Measurements from ENCODE around the gene TCEAL9.
"Not testable (repeated sequence)": the region's sequence is repeated elsewhere in the genome, so short reads cannot be mapped to it uniquely, and the experiment has no call there.

TCEAL9 gene

DNA sequence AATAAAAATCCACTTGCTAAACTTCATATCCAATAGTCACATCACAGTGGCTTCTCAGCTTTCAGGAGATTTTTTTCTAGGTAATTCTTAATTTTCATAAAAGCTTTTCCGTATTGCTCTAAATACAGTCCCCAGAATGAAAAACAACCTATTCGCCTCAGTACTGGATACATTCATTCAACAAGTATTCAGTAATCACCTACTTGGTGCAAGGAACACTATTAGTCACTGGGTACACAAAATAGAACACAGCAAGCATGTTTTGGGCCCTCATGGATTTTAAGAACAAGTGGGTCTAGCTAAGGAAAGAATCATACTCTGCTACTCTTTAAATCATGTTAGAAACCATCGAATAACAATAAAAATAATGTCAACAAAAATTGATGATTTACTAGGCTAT is 17.3 kb downstream of the TCEAL9 start:
- no peak for DNase-seq (ENCODE audit: low read depth)

DNA sequence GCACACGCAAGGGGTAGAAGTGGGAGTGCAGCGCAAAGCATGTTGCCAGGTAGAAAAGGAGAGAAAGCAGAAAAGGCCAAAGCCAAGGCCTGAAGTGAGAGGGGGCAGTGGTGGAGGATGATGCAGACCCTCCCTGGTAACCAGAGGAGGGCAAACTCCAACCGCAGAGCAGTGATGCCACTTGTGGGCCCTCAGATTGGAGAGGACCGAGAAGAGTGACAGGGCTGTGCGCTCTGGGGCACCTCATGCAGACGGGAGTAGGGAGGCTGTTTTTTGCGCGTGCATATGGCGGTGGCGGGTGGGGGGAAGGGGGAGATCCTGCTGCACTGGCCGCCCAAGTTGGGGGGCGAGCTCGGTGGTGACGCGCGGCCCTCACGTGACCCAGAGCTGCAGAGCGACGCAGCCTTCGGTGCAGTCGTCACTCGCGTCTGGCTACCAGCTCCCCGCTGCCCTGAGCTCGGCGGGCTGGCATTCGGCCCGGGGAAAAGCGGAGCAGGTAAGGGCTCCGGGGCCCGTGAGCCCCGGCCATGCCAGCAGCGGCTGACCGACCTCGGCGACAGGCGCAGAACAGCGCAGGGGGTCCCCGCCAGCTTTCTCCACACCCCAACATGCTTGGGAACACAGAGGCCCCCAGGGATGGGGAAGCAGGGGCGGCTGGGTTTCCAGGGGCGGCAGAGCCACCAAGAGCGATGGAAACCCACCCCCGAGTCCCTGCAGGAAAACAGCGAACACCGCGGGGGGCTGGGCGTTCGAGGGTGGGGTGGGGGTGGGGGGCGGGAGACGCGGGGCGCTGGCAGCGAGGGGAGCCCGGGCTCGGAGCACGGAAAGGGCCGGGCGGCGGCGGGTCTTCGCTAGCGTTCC is 20.0 kb downstream of the TCEAL9 start, which contains the start of gene BEX3:
BEX3 (plus strand) TSS at position 421 of the 861 bp plus-strand sequence. CDS start 984 bp downstream, outside the sequence.
- no peak for DNase-seq (ENCODE audit: low read depth)

DNA sequence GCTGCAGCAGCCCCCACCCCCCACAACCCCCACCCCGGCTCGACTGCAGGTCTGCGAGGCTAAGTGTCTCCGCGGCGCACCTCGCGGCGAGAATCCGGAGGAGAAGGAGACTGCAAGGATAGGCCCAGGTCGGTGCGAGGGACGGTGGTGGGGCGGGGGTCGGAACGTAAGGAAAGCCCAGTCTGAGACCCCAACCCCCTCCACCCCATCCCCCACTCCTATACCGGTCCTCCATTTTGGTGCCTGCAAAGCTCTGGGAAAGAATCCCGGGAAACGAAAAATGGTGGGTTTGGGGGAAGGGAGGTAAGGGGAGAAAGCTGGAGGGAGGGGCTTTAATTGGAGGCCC is 20.6 kb downstream of the TCEAL9 start:
- no peak for DNase-seq (ENCODE audit: low read depth)

DNA sequence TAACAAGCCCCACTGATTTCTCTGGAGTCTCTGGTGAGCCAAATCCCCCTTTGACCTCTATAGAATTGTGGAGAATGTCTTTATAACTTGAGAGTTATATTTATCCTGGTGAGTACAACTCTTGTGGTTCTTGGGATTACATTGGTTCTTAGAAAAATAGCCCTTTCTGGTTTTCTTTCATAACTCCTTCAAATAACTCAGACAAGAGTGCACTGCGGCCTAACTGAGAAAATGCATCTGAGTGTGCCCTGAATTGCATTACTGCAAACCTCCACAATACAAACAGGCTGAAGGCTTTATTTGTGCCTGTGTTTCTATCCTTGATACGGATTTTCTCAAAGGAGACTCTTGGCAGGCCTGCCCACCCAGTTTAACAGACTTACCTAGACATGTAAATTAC is 22.7 kb downstream of the TCEAL9 start:
- DNase-seq (ENCODE audit: low read depth) = no peak

DNA sequence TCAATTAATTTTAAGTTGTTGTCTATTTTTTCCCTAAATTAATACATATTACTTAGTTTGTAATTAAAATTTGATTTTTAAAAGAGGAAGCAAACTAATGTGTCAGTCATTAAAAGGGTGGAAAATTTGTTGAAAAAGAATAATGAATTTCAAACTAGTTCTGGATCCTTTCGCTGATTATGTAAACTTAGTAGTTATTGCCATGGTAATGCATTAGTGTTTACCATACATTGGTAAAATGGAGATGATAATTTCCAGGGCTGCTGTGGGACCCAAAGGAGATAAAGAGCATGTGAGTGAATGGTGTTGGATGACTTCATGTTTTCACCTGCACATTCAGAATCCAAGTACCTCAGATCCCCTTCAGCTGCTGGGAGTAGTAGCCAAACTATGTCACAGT is 26.6 kb downstream of the TCEAL9 start:
- DNase-seq (ENCODE audit: low read depth) = no peak

DNA sequence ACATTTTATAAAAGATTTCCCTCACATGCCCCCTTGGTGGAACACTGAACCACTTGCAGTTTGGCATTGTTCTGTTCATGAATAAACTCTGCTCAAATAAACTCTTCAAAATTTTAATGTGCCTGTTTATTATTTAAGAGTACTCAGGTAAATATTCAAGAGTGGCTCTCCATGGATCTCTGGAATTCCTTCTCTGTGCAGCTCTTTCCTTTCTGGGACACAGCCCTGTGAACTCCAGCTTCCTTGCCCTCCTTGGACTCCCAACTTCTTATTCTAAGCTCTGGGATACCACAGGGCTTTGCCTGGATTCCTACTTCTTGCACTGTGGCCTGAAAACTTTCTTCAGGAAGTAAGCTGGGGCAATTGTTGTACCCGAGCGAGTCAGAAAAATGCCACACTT is 28.4 kb downstream of the TCEAL9 start:
- no peak for DNase-seq (ENCODE audit: low read depth)

DNA sequence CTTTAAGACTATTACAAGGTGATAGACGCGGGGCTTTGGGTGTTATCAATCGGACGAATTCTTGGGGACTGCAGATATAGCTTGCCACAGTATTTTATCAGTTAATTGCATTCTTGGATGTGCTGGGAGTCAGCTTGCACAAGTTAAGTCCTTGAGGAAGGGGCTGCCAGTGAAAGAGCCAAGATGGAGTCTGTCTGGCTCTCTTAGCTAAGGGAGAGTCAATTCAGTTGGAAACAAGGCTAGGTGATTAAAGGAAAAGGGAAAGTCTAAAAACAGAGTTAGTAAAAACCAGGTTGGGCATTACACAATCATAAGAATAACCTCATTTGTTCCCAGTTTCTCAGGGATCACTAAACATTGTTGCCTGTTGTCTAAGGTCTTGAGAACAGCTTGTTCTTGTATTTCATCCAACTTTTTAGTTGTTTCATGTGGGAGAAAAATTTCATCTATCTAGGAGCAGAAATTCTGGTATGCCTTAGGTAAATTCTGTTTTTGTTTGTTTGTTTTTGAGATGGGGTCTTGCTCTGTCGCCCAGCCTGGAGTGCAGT is 29.1 kb downstream of the TCEAL9 start:
- DNase-seq (ENCODE audit: low read depth) = not testable (repeated sequence)

DNA sequence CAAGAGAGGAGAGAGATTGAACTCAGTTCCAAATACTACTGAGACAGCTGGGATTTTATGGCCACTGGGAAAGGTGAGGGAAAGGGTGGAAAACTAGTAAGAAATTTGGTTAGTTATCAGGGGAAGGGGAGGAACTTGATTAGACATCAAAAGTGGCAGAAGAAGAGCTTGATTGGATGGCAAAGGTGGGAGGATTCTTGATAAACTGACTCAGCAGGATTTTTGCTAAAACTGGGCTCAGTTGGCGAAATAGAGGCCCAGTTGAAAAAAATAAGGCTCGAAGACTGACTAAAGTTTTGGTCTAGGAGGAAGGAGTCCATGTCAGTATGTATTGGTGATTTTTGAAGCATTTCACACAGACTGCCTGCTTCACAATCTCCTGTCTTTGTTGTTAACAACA is 30.0 kb downstream of the TCEAL9 start:
- DNase-seq (ENCODE audit: low read depth) = no peak

DNA sequence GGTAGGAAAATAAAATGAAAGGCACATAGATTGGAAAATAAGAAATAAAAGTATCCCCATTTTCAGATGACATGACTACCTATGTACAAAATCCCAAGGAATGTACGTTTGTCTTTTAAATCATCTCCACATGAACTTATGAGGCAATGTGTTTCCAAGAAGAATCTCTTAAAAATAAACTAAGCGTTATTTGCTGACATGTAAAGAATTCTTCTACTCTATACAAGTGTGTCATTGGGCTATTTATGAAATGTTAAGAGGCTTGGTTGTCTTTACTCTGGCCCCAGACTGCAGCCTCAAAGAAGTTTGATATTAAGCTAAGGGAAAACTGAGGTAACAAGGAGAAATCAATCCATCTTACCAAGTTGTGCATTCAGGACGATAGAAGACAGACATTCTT is 37.2 kb downstream of the TCEAL9 start:
- DNase-seq (ENCODE audit: low read depth) = no peak

DNA sequence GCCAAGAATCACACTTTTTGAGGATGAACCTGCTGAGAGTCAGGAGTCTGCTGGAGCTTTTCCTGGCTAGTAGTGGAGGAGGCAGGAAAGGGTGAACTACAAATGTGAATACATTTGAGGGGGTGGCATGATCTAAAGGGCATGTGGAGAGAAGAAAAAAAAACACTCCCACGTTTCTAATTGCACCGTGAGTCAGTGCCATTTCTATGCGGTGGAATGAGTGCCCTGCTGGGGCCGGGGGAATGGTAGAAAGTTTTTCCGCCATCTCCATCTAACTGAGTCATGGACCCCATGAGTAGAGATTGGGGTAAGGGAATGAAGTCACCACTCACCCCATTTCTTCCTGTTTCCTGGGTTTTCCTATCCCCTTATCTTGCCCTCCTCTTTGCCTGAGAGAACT is 39.9 kb downstream of the TCEAL9 start:
- no peak for DNase-seq (ENCODE audit: low read depth)

DNA sequence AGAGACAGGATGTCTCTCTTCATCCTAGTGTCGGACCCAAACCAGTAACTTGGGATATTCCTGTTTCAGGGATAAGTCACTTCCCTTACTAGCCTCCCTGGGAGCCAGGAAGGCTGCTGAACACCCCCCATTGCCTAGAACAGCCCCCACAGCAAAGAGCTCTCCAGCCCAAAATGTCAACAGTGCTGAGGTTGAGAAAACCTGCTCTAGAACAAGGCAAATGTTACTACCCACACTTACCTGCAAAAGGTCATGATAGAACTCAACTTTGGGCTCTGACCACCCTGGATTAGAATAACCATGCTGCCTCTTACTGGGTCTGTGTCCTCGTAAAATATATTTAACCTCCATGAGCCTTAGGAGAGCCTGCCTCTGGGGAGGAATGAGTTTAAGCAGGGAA is 40.4 kb downstream of the TCEAL9 start:
- no peak for DNase-seq (ENCODE audit: low read depth)

DNA sequence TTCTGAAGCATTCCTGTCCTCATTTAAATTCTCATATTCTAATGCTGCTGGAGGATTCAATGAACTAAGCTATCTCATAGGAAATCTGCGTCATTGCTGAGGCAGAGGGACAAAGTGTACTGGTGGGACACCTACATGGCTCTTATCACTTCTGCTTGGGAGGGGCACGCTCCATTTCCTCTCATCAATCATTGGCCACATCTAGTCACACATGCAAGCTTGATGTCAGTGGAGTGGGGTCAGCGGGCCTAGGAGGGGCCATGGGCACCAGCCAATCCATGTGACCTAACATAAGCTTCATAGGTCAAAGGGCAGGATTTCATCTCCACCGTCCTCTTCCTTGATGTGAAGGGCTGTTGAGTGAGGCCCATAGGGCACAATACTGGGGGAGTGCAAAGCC is 41.4 kb downstream of the TCEAL9 start:
- DNase-seq (ENCODE audit: low read depth) = no peak

DNA sequence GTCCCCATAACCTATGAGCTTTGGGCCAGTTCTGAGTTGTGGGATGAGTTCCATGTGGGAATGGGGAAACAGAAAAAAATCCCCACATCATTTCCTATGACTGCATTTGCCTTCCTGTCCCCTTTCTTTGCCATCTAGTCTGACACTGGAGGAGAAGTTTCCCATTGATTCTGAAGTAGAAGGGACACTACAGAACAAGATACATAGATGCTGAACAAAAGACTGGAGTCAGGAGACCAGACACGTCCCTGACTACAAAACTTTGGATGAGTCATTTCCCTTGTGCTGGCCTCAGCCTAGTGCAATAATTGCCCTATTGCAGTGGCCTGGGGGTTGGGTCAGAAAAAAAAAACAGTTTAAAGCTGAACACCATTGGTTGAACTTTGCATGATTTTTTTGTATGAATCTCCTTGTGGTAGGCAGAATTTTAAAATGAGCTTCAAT is 42.1 kb downstream of the TCEAL9 start:
- DNase-seq (ENCODE audit: low read depth) = no peak

DNA sequence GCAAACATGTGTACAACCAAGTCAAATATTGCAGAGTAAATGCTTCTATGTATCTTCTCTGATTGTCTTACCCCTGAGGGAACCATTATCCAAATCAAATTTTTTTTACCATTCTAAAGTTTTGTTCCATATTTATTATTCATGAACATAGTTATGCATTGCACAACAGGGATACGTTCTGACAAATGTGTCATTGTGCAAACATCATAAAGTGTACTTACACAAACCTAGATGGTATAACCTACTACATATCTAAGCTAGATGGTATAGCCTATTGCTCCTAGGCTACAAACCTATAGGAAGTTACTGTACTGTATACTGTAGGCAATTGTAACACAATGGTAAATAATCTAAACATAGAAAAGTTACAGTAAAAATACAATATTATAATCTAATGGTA is 43.4 kb downstream of the TCEAL9 start:
- no peak for DNase-seq (ENCODE audit: low read depth)

DNA sequence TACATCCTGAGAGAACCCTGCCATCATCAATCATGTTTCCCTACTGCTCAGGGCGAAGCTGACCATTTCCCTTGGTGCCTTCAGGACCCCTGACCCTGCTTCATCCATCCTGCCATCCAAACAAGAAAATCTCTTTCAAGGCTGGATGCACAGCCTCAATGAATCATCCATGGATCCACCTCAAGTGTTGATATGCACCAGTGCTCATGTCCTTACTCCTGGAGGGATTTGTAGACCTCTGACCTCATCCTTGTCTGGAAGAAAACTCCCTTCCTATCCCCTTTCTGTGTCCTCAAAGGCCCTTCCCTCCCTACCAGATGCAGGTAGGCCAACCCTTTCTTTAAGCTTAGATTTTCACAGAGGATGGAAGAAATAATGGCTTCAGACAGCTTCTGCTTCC is 44.6 kb downstream of the TCEAL9 start:
- no peak for DNase-seq (ENCODE audit: low read depth)

DNA sequence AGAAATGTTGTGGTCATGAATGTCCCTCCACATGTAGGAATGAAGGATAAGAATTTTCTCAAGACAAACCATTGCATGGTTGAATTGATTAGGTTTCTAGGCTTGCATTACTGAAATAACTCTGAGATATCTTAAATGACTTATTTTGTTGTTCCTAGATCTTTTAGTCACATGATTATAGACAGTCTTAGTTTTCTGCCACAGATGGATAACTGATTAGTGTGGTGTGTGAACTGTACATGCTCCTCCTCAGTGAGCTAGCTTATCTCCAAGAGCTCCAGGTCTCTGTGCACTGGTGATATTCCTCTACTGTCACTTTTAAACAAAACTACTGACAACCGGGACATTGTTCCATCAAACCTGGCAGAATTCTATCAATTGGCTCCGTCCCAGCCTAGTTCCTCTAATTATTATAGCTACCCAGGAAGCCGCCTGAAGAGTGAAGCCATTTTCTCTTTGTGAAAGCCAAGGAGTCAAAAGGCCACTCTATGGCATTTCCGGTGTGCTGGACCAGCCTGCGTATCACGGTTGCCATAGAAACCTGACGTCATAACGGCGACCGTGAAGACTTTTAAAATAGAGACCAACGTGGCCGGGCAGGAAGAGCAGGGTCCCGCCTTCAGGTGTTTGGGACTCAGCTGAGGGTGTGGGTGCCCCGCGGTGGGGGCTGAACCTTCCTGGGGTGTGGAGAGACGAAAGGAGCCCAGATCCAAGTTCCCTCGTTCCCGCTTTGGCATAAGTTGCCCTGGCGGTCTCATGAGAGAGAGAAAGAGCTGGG is 48.1 kb downstream of the TCEAL9 start:
- DNase-seq (ENCODE audit: low read depth) = no peak

DNA sequence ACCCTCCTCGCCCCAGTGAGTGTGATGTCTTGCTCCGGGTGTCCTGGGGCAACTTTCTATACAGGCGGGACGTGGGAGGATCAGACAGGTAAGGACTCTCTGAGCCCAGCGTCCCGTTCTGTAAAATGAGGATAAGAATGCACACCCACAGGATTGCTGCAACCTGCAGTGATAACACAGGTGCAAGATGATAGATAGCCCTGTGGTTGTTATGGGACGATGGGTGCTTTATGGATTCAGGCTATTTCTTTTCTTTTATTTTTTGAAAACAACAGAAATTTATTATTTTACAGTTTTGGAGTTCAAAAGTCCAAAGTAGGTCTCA is 48.7 kb downstream of the TCEAL9 start:
- DNase-seq (ENCODE audit: low read depth) = no peak

DNA sequence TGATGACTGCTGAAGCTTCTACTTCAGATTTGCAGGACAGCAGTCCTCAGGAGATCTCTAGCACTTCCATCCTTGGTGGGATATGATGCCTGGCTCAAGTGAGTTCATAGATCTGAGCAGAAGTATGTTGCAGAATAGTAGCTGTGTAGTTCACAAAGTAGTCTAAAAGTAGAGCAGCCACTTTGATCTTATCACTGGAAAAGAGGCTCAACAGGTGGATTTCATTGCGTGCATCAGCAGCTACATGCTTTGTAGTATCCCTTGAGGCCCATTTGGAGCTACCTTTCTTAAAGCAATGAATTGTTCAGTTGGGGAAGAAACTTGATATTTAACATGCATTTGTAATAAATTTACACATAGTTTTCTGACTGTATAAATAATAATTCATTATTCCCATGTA is 50.0 kb downstream of the TCEAL9 start:
- DNase-seq (ENCODE audit: low read depth) = no peak

DNA sequence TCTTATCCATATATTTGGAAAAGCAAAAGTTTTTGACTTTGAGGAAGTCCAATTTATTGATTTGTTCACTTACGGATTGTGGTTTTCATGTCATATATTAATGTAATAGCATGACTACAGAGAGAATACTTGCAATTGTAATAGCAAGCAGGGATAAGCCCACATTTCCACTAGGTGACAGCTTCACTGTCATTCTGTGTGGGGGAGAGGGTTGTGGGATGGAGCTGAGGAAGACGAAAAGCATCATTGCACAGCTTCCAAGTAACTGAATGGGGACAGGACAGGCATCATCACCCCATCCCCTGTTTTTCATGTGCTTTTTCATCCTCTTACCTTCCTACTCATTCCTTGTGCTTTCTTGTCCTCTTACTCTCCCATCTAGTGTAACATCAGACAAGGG is 51.5 kb downstream of the TCEAL9 start:
- no peak for DNase-seq (ENCODE audit: low read depth)
